ENCODE results near the gene NOTUM.

The NOTUM gene

GRCh38 chr17:81908793-81909192 is 52.2 kb downstream of the NOTUM start:
- no peak for DNase-seq

- DNase-seq: no peak
Observed at GRCh38 chr17:81907219-81908145, 53.5 kb downstream of the NOTUM start.

- DNase-seq: no peak
Observed at GRCh38 chr17:81906476-81907218, 54.3 kb downstream of the NOTUM start.

- no peak for DNase-seq
Observed at GRCh38 chr17:81905993-81906392, 55.0 kb downstream of the NOTUM start.

- DNase-seq: no peak
Observed at GRCh38 chr17:81905424-81905875, 55.5 kb downstream of the NOTUM start.

GRCh38 chr17:81904600-81905423 is 56.2 kb downstream of the NOTUM start:
- DNase-seq: no peak

- DNase-seq: no peak
Observed at GRCh38 chr17:81903896-81904599, 56.9 kb downstream of the NOTUM start.

GRCh38 chr17:81903415-81903831 is 57.6 kb downstream of the NOTUM start:
- DNase-seq: no peak

GRCh38 chr17:81902653-81903414 is 58.2 kb downstream of the NOTUM start:
- no peak for DNase-seq
